H1 (cell line): Measurements from ENCODE around the gene SSUH2.

ENCODE experiments used
- CTCF ChIP-seq, 3 experiments: IDR thresholded peaks; 1 replicate in 2 of 3; 2 replicates in 1 of 3; pipeline versions ENCODE4 v1.5.1 to v1.6.1; 2011; ENCODE audit warnings: low read length in 3 of 3, mild to moderate bottlenecking in 3 of 3, inconsistent platforms in 2 of 3, low read depth in 1 of 3, moderate library complexity in 1 of 3; ENCODE audit not compliant: insufficient read depth in 1 of 3; ENCODE audit errors: control extremely low read depth in 1 of 3
- KDM5A ChIP-seq: fragments of 200-600 bp; IDR thresholded peaks from 2 replicates; pipeline ENCODE4 v1.7.1; 2012; ENCODE audit warnings: mild to moderate bottlenecking, low read length, inconsistent platforms, mixed read lengths
- MAX ChIP-seq: IDR thresholded peaks from 2 replicates; pipeline ENCODE4 v1.6.1; 2012; ENCODE audit warnings: inconsistent platforms

DNA sequence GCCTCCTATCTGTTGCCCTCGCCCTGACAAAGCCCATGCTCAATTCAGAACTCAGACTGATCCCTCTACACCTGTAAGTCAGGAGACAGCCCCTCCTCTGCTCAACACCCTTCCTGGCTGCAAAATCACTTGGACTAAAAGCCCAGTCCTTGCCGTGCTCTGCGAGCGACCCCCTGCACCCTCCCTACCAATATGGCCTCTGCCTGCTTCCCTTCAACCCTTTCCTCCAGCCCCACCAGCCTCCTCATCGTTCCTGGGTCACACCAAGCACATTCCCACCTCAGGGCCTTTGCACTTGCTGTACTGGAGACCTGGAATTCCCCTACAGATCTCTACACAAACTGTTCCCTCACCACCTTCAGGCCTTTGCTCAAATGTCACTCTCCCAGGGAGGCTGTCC lies 5.2 kb upstream of the SSUH2 start:
- TF ChIP-seq KDM5A = no peak
- TF ChIP-seq MAX = no peak
- TF ChIP-seq CTCF (IDR thresholded peaks at IDR 0.05; ENCODE audit: control extremely low read depth in 1 of 3, insufficient read depth in 1 of 3, low read depth in 1 of 3, low read length in 3 of 3) = no peak
